IPS-18a (cell line): ENCODE measurements around the gene C10orf105.

Experiments
- H3K27ac ChIP-seq: one replicate; pipeline ENCODE4 v1.5.1; 2013; ENCODE audit warnings: low read length
- H3K27me3 ChIP-seq: one replicate; pipeline ENCODE4 v1.6.1; 2013; ENCODE audit warnings: mild to moderate bottlenecking, low read length; ENCODE audit not compliant: control insufficient read depth, insufficient read depth
- H3K36me3 ChIP-seq: one replicate; pipeline ENCODE4 v1.6.1; 2013; ENCODE audit warnings: low read depth, low read length; ENCODE audit not compliant: control insufficient read depth
- H3K4me1 ChIP-seq: one replicate; pipeline ENCODE4 v1.6.1; 2013; ENCODE audit warnings: low read depth, low read length; ENCODE audit not compliant: control insufficient read depth
- H3K4me3 ChIP-seq: one replicate; pipeline ENCODE4 v1.5.1; 2013; ENCODE audit warnings: low read length
- H3K9ac ChIP-seq: one replicate; pipeline ENCODE4 v1.6.1; 2013; ENCODE audit warnings: mild to moderate bottlenecking, low read length, moderate library complexity
- H3K9me3 ChIP-seq: one replicate; pipeline ENCODE4 v1.6.1; 2013; ENCODE audit warnings: low read depth, low read length; ENCODE audit not compliant: control insufficient read depth

Gene C10orf105

GRCh38 chr10:71711052-71711623 is 8.4 kb downstream of the C10orf105 start:
- H3K36me3 ChIP-seq: no peaks in the 10 kb centered on the region
- H3K4me3 ChIP-seq: no peak overlapping the region
- H3K4me1 ChIP-seq: peaks cover 7% of the 10 kb centered on the region
- H3K9me3 ChIP-seq: no peaks in the 10 kb centered on the region
- no peaks in the 10 kb centered on the region for H3K27me3 ChIP-seq
- no peak overlapping the region for H3K9ac ChIP-seq
- H3K27ac ChIP-seq: no peak overlapping the region

- no peak overlapping the region for H3K9ac ChIP-seq
- H3K4me1 ChIP-seq: peaks cover 7% of the 10 kb centered on the region
- no peaks in the 10 kb centered on the region for H3K27me3 ChIP-seq
- no peaks in the 10 kb centered on the region for H3K9me3 ChIP-seq
- H3K4me3 ChIP-seq: no peak overlapping the region
- H3K36me3 ChIP-seq: no peaks in the 10 kb centered on the region
- no peak overlapping the region for H3K27ac ChIP-seq
These were observed 9.1 kb downstream of the C10orf105 start for GRCh38 chr10:71710519-71710918.

GRCh38 chr10:71708897-71709882 is 10.4 kb downstream of the C10orf105 start:
- Histone ChIP-seq H3K27ac (no peak overlapping the region), H3K27me3 (no peaks in the 10 kb centered on the region), H3K4me1 (peaks cover 7% of the 10 kb centered on the region), H3K9me3 (no peaks in the 10 kb centered on the region), H3K36me3 (no peaks in the 10 kb centered on the region), H3K9ac (no peak overlapping the region), H3K4me3 (no peak overlapping the region)

GRCh38 chr10:71708301-71708703 is 11.3 kb downstream of the C10orf105 start:
- Histone ChIP-seq H3K4me1 (no peaks in the 10 kb centered on the region), H3K27ac (no peak overlapping the region)

GRCh38 chr10:71707240-71707789 is 12.3 kb downstream of the C10orf105 start:
- Histone ChIP-seq H3K4me3 (no peak overlapping the region), H3K9ac (no peak overlapping the region), H3K27ac (no peak overlapping the region), H3K9me3 (no peaks in the 10 kb centered on the region), H3K4me1 (no peaks in the 10 kb centered on the region), H3K36me3 (no peaks in the 10 kb centered on the region), H3K27me3 (no peaks in the 10 kb centered on the region)

More at GRCh38 chr10:71708301-71708703, 11.3 kb downstream of the C10orf105 start:
- H3K4me3 ChIP-seq: no peak overlapping the region
- no peak overlapping the region for H3K9ac ChIP-seq
- no peaks in the 10 kb centered on the region for H3K36me3 ChIP-seq
- no peaks in the 10 kb centered on the region for H3K27me3 ChIP-seq
- H3K9me3 ChIP-seq: no peaks in the 10 kb centered on the region

- Histone ChIP-seq H3K4me3 (no peak overlapping the region), H3K4me1 (no peaks in the 10 kb centered on the region), H3K36me3 (no peaks in the 10 kb centered on the region), H3K9me3 (no peaks in the 10 kb centered on the region), H3K9ac (no peak overlapping the region), H3K27me3 (no peaks in the 10 kb centered on the region), H3K27ac (no peak overlapping the region)
These were observed 13.1 kb downstream of the C10orf105 start for GRCh38 chr10:71706216-71707121.

GRCh38 chr10:71705582-71705981 is 14.0 kb downstream of the C10orf105 start:
- Histone ChIP-seq H3K4me1 (no peaks in the 10 kb centered on the region), H3K9me3 (no peaks in the 10 kb centered on the region), H3K9ac (no peak overlapping the region), H3K27me3 (no peaks in the 10 kb centered on the region), H3K36me3 (no peaks in the 10 kb centered on the region), H3K4me3 (no peak overlapping the region), H3K27ac (no peak overlapping the region)

- Histone ChIP-seq H3K27ac (no peak overlapping the region), H3K4me1 (no peaks in the 10 kb centered on the region), H3K9me3 (no peaks in the 10 kb centered on the region), H3K27me3 (no peaks in the 10 kb centered on the region), H3K4me3 (no peak overlapping the region), H3K9ac (no peak overlapping the region), H3K36me3 (no peaks in the 10 kb centered on the region)
These were observed 14.8 kb downstream of the C10orf105 start for GRCh38 chr10:71704816-71705215.

GRCh38 chr10:71703577-71703976 is 16.0 kb downstream of the C10orf105 start:
- no peak overlapping the region for H3K27ac ChIP-seq
- no peaks in the 10 kb centered on the region for H3K9me3 ChIP-seq
- H3K36me3 ChIP-seq: no peaks in the 10 kb centered on the region
- H3K9ac ChIP-seq: no peak overlapping the region
- H3K4me3 ChIP-seq: no peak overlapping the region
- H3K4me1 ChIP-seq: no peaks in the 10 kb centered on the region
- H3K27me3 ChIP-seq: no peaks in the 10 kb centered on the region

GRCh38 chr10:71701496-71702132 is 18.0 kb downstream of the C10orf105 start:
- no peak overlapping the region for H3K9ac ChIP-seq
- no peak overlapping the region for H3K27ac ChIP-seq
- no peaks in the 10 kb centered on the region for H3K4me1 ChIP-seq

More at GRCh38 chr10:71701496-71702132, 18.0 kb downstream of the C10orf105 start:
- H3K4me3 ChIP-seq: no peak overlapping the region
- no peaks in the 10 kb centered on the region for H3K27me3 ChIP-seq
- H3K9me3 ChIP-seq: no peaks in the 10 kb centered on the region
- no peaks in the 10 kb centered on the region for H3K36me3 ChIP-seq
